GM18520 (cell line): ENCODE data around the gene INPP5A.
"Not testable (repeated sequence)": the region's sequence is repeated elsewhere in the genome, so short reads cannot be mapped to it uniquely, and the experiment has no call there.

Source experiments
- ATAC-seq: cut with Tn5 transposase; IDR thresholded peaks from one replicate; pipeline ENCODE4 v1.9.1; 2021; ENCODE audit not compliant: unreplicated experiment

Gene INPP5A

GRCh38 chr10:132559538-132559937 lies 22.0 kb downstream of the INPP5A start:
- ATAC-seq = no peak

- ATAC-seq = no peak
These were observed 22.7 kb downstream of the INPP5A start for GRCh38 chr10:132560241-132560731.

- ATAC-seq = no peak
These were observed 24.8 kb downstream of the INPP5A start for GRCh38 chr10:132562177-132562915.

GRCh38 chr10:132562916-132563456 lies 25.4 kb downstream of the INPP5A start:
- ATAC-seq = no peak

GRCh38 chr10:132563485-132564248 lies 26.1 kb downstream of the INPP5A start:
- peak; percentile 90 for ATAC-seq

GRCh38 chr10:132564249-132564605 lies 26.6 kb downstream of the INPP5A start:
- ATAC-seq = no peak

GRCh38 chr10:132564690-132565089 lies 27.1 kb downstream of the INPP5A start:
- ATAC-seq = no peak

GRCh38 chr10:132565516-132566209 lies 28.1 kb downstream of the INPP5A start:
- ATAC-seq = no peak

- ATAC-seq = no peak
These were observed 29.3 kb downstream of the INPP5A start for GRCh38 chr10:132566892-132567291.

GRCh38 chr10:132570265-132570664 lies 32.7 kb downstream of the INPP5A start:
- ATAC-seq = no peak

GRCh38 chr10:132570771-132571649 lies 33.4 kb downstream of the INPP5A start:
- peak; percentile 44 for ATAC-seq

- peak; percentile 65 for ATAC-seq
These were observed 34.3 kb downstream of the INPP5A start for GRCh38 chr10:132571650-132572544.

- no peak for ATAC-seq
These were observed 35.0 kb downstream of the INPP5A start for GRCh38 chr10:132572545-132572937.

GRCh38 chr10:132572946-132573345 lies 35.4 kb downstream of the INPP5A start:
- not testable (repeated sequence) for ATAC-seq

- no peak for ATAC-seq
These were observed 36.7 kb downstream of the INPP5A start for GRCh38 chr10:132574288-132574687.

- no peak for ATAC-seq
These were observed 37.3 kb downstream of the INPP5A start for GRCh38 chr10:132574783-132575319.

GRCh38 chr10:132575320-132576201 lies 38.0 kb downstream of the INPP5A start:
- ATAC-seq = peak; percentile 20
